Stimulated activated CD8-positive, alpha-beta memory T cell treated with anti-CD3 and anti-CD28 coated beads, Interleukin-7, amount 100 ng/mL, for 1 hour (primary cell): ENCODE data around the gene GATB.
"Not testable (repeated sequence)": the region's sequence is repeated elsewhere in the genome, so short reads cannot be mapped to it uniquely, and the experiment has no call there.

Source experiments
- DNase-seq, 2 donors: peaks; one replicate each; pipeline ENCODE4 v3.0.0-alpha.2; 2020; ENCODE audit warnings: low read depth in 2 of 2

GATB gene

DNA sequence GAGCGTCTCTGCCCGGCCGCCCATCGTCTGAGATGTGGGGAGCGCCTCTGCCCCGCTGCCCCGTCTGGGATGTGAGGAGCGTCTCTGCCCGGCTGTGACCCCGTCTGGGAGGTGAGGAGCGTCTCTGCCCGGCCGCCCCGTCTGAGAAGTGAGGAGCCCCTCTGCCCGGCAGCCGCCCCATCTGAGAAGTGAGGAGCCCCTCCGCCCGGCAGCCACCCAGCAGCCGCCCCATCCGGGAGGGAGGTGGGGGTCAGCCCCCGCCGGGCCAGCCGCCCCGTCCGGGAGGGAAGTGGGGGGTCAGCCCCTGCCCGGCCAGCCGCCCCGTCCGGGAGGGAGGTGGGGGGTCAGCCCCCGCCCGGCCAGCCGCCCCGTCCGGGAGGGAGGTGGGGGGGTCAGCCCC is 29.1 kb downstream of the GATB start:
- not testable (repeated sequence) for DNase-seq

GRCh38 chr4:151729731-151730559 is 30.9 kb downstream of the GATB start:
- DNase-seq: no peak

GRCh38 chr4:151728679-151729078 is 32.1 kb downstream of the GATB start:
- no peak for DNase-seq

DNA sequence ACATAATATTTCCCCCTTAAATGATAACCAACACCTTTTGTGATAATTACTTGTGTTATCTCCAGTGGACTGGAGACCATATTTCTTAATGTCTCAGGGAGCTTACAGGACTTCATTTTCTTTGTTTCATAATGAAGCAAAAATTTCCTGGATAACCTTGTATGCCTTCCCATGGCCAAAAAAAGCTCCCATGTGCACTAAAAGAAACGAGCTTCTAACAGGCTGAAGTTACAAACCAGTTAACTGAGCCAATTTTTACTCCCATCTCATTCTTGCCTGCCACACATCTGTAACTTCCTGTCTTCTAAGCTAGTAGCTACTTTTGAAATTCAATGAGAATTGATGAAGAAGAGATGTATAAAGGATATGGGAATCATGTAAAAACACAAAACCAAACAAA is 32.8 kb downstream of the GATB start:
- DNase-seq: no peak

DNA sequence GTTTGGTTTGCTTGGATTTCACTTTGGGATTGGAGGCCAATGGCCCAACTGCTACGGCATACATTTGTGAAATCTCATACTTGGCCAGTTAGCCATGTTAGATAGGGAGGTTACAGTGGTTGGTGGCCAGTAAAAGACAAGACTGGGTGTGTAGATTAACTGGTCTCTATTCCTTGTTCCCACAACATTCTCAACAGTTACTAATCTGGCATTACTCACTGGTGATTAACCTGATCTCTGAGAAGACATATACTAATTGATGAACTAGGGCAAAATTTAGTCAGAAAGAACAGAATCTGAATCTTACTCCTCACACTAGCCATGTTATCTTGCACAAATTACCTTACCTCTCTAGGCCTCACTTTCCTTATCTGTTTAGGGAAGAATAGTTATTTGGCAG is 33.4 kb downstream of the GATB start:
- DNase-seq: no peak

DNA sequence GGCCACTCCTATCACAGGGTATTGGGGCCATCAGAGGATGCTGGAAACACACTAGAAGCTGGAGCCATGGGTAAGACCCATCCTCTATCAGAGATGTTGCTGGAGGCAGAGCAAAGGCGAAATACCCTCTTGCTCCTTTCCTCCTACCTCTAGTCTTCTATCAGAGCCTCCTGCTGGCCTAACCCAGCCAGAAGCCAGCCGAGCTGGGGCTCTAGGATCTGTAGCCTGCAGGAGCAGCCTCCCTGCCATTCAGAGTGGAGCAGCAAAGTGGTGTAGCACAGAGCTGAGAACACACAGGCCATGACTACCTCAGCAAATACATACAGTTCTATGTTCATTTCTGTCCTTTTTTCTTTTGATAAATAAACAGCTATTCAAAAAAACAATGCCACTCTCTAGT is 35.7 kb downstream of the GATB start:
- no peak for DNase-seq

- no peak for DNase-seq
Observed at GRCh38 chr4:151721916-151722315, 38.9 kb downstream of the GATB start.

- DNase-seq: no peak
Observed at GRCh38 chr4:151721466-151721865, 39.3 kb downstream of the GATB start.

GRCh38 chr4:151719956-151720334 is 40.9 kb downstream of the GATB start:
- no peak for DNase-seq

GRCh38 chr4:151718984-151719955 is 41.5 kb downstream of the GATB start:
- DNase-seq: no peak

DNA sequence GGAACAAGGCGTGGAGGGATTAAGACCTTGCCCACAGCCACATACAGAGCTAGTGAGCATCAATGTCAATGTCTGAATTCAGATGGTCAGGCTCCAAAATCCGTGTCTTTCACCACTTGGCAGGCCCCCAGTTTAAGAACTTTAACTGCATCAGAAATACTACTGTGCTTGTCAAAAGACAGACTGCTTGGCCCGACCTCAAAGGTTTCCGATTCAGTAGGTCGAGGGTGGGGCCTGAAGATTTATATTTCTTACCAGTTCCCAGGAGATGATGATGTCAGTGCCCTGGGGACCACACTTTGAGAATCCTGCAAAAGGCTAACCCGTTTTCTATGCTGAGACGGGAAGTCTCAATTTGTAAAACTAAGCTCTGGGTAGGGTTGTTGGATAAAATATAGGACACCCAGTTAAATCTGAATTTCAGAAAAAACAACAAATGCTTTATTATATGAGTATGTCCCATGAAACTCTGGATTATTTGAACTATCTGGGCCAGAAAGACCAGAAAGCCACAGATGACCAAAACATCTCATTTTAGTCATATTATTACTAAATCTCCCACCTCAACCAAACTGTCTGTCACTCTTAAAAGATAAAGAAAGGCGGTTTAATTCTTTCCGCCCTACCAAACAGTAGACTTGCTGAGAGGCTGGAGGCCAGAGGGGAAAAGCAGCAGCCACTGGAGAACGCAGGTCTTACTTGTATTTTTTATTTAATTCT is 42.7 kb downstream of the GATB start:
- DNase-seq: no peak

- no peak for DNase-seq
Observed at GRCh38 chr4:151717314-151717713, 43.5 kb downstream of the GATB start.

GRCh38 chr4:151716324-151716723 is 44.5 kb downstream of the GATB start:
- no peak for DNase-seq

DNA sequence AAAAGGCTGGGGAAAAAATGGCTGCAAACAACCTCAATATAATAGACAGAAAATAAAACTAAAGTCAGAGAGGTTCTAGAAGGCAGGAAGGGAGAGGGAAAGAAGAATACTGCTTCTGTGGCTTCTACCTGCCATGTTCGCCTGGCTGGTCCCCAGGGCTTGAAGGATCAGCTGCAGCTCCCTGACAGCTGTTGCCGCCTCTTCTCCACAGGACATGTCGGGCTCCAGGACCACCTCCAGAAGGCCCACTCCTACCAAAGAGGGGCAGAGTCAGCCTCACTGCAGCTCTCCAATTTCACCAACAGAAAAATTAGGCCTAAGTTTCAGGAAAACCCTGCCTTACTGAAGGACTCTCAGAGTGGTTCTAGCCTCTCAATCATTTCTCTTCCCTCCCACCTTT is 44.9 kb downstream of the GATB start:
- no peak for DNase-seq

- no peak for DNase-seq
Observed at GRCh38 chr4:151712777-151713176, 48.0 kb downstream of the GATB start.

DNA sequence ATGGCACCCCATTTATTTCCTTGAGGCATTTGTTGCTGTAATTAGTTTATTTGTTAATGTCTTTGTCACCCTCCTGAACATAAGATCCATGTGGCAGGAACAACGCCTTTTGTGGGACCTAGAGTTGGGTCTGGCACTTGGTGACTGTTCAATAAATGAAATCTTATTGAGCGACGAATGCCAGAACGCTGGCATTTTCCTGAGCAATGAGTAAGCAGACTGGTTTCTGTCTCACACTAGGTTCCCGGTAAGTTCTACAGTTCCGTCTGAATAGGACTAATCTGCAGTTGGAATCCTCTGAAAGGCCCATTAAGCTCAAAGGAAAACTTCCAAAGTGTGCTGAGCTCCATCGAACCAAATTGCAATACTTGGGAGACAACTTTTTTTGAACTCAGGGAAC is 49.2 kb downstream of the GATB start:
- no peak for DNase-seq

- DNase-seq: no peak
Observed at GRCh38 chr4:151709587-151709986, 51.2 kb downstream of the GATB start.

DNA sequence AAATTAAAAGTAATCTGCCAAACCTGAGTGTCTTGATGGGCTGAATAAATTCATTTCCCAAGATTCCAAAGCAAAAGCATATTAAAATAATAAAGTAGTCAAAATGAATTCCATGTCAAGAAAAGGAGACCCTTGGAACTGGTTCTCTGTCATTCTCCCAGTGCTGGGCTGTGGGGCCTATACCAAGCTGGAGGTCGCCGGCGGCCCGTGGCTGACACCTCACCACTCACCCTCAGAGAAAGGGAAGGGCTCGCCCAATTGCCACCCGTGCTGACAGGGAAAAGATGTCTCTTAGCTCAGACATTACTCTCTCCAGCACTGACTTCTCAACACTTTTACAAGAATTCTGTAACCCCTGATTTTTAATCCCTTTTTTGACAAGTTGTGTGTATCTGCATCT is 51.7 kb downstream of the GATB start:
- DNase-seq: no peak

DNA sequence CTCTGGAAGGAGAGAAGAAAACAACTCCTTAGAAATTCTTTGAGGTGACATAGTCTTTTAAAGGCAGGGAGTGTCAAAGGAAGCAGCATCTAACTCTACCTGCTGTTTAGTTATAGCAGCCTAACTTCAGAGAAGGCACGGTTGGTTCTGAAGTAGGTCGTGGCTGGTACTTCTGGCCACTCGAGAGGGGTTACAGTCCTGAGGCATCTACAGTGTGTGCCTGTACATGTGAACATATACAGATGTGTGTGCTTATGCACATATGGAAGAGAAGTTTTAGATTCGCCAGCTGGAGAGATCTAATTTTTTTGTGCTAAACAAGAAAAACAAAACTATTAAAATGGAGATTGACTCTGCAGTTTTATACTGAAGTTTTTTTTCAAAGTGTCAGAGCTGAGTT is 52.7 kb downstream of the GATB start:
- no peak for DNase-seq

DNA sequence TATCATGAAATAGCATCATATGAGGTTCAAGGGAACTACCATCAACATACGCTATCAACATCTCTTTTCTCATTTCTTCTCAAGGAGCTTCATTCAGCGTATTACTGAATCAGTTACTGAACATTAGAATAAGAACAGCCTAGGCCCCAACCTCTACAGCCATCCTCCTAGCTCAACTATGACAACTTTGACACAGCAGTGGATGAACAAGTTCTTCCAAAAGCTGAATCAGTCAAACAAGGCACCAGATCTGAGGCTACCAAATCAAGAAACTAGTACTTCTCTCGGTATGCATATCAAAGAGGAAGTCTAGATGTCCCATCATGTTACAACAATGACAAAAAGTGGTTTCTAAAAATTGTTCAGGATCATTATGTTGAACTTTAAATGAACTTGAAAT is 57.4 kb downstream of the GATB start:
- DNase-seq: no peak

DNA sequence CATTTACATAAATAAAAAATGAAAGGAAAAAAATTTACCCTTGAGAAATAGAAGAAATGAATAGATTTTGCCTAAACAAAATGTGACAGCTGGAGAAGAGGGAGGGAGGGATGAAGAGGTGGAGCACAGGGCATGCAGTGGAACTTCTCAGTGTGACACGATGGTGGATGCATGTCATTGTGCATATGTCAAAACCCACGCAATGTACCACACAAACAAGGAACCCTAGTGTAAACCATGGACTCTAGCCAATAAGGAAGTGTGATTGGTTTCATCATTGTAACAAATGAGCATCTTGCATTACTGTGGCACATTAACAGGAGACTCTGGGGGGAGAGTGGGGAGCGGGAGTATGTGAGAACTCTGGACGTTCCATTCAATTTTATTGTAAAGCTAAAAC is 58.6 kb downstream of the GATB start:
- no peak for DNase-seq
